ENCODE data around the gene CELA2A. TPM values are rescaled to one million over a fixed set of nuclear protein-coding genes. Genes with fewer than 3 reads are reported as not detected.

The CELA2A gene
- total and polyA plus RNA-seq, 12 donors: 0.97 to 45.4 (median 9.8) TPM

DNA sequence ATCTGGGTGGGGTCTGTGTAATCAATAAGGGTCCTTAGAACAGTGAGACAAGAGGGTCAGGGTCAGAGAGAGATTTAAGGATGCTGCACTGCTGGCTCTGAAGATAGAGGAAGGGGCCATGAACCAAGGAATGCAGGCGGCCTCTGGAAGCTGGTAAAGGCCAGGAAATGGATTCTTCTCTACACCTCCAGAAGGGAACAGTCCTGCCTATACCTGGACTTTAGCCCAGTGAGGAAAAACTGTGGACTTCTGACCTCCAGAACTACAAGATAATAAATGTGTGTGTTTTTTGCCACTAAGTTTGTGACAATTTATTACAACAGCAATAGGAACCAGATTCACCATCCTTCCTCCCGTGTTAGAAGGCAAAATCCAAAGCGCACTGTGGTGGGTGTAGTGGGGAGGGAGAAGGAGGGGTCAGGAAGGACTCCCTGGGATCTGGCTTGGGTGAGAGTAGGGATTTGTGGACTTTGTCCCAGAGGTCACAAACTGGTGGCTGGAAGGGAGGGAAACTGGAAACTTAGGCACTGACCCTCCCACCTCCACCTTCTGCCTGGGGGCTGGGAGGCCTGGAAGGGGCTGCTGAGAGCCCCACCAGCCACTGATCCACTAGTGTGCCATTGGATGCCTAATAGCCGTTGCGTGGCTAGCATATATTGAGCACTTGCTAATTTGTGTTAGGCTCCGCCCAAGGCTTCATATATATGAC lies 5.4 kb upstream of the CELA2A start:
- intact Hi-C loops (cut with DNase I): no loop called here
- H3K4me3 ChIP-seq: no peak overlapping the region
- H3K27me3 ChIP-seq: no peaks in the 10 kb centered on the region
- no peaks in the 10 kb centered on the region for H3K36me3 ChIP-seq (replicated peaks in 1 of 2)
- 90 to 96% (median 94%) methylated on average over 6 of the region's 6 CpGs for WGBS, 4 donors
- H3K4me1 ChIP-seq (replicated peaks in 1 of 2): no peaks in the 10 kb centered on the region
- H3K27ac ChIP-seq: no peak overlapping the region
- TF ChIP-seq POLR2A (IDR thresholded peaks at IDR 0.05): no peak
- TF ChIP-seq, protein P1, sequence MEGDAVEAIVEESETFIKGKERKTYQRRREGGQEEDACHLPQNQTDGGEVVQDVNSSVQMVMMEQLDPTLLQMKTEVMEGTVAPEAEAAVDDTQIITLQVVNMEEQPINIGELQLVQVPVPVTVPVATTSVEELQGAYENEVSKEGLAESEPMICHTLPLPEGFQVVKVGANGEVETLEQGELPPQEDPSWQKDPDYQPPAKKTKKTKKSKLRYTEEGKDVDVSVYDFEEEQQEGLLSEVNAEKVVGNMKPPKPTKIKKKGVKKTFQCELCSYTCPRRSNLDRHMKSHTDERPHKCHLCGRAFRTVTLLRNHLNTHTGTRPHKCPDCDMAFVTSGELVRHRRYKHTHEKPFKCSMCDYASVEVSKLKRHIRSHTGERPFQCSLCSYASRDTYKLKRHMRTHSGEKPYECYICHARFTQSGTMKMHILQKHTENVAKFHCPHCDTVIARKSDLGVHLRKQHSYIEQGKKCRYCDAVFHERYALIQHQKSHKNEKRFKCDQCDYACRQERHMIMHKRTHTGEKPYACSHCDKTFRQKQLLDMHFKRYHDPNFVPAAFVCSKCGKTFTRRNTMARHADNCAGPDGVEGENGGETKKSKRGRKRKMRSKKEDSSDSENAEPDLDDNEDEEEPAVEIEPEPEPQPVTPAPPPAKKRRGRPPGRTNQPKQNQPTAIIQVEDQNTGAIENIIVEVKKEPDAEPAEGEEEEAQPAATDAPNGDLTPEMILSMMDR (IDR thresholded peaks at IDR 0.05): no peak
- DNase-seq: no peak
- H3K9me3 ChIP-seq (replicated peaks in 1 of 3): no peaks in the 10 kb centered on the region

DNA sequence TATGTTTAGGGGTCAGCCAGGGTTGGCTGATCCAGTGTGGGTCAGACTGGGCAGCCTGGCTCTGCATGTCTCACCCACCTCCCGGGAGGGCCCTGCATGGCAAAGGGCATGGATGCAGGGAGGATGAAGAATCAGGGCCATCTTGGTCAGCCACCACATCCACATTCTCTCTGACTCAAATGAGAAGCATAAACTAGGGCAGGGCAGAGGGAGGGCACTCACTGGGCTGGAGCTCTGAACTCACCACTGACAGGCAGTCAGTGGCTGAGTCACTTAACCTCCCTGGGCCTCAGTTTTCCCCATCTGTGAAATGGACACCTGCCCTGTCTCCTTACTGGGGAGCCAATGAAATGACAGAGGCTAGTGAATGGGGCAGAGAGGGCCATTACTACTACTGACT lies 4.3 kb upstream of the CELA2A start:
- no peaks in the 10 kb centered on the region for H3K36me3 ChIP-seq (replicated peaks in 1 of 2)
- no peak for TF ChIP-seq POLR2A (IDR thresholded peaks at IDR 0.05)
- TF ChIP-seq, protein P1 (IDR thresholded peaks at IDR 0.05): no peak
- no peaks in the 10 kb centered on the region for H3K4me1 ChIP-seq (replicated peaks in 1 of 2)
- H3K9me3 ChIP-seq (replicated peaks in 1 of 3): no peaks in the 10 kb centered on the region
- H3K27me3 ChIP-seq: no peaks in the 10 kb centered on the region
- H3K27ac ChIP-seq: no peak overlapping the region
- H3K4me3 ChIP-seq: no peak overlapping the region
- intact Hi-C loops (cut with DNase I): no loop called here
- no peak for DNase-seq
- 83 to 100% (median 83%) methylated on average over 1 of the region's 1 CpG; no CpG with 5 or more reads in 1 of the 4 donors for WGBS, 4 donors

DNA sequence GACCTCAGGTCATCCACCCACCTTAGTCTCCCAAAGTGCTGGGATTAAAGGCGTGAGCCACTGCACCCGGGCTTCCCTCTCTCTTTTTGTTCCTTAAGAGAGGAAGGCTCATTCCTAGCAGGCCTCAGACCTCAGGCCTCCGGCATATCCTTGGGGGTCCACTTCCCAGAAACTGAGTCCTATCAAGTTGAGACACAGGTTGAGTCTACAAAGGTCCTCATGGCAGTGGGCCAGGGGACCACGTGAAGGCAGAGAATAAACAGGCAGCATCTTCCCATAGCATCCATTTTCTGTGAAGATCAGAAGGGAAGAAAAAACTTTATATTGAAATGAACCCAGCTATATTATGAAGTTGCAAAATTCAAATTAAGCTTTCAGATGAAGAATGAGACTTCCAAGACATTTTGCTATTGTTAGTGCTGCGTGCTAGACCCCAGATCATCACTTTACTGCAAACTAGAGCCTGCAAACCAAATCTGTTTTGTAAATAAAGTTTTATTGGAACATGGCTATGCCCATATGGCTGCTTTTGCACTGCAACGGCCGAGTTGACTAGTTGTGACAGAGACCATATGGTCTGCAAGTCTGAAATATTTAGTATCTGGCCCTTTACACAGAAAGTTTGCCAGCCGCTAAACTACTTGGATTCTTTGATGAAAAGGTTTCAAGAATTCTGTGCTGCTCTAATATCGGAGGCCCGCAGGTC lies 3.5 kb upstream of the CELA2A start:
- no peaks in the 10 kb centered on the region for H3K36me3 ChIP-seq (replicated peaks in 1 of 2)
- no peaks in the 10 kb centered on the region for H3K4me1 ChIP-seq (replicated peaks in 1 of 2)
- intact Hi-C loops (cut with DNase I): no loop called here
- no peak for DNase-seq
- no peak overlapping the region for H3K4me3 ChIP-seq
- no peaks in the 10 kb centered on the region for H3K9me3 ChIP-seq (replicated peaks in 1 of 3)
- TF ChIP-seq, protein P1 (IDR thresholded peaks at IDR 0.05): no peak
- no peak for TF ChIP-seq POLR2A (IDR thresholded peaks at IDR 0.05)
- WGBS, 4 donors: 85 to 93% (median 89%) methylated on average over 10 of the region's 10 CpGs
- no peaks in the 10 kb centered on the region for H3K27me3 ChIP-seq
- no peak overlapping the region for H3K27ac ChIP-seq

DNA sequence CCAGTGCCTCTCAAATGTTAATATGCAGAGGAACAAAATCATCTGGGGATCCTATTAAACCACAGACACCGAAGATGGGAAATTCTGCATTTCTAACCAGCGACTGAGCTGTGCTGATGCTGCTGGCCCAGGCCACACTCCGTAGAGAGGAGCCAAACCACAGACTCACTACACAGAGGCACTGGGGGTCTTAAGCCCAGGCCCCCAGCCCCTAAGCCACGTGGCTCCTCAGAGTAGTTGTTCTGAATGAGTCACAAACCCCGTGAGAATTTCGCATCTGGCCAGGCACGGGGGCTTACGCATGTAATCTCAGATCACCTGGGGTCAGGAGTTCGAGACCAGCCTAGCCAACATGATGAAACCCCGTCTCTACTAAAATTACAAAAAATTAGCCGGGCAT lies 2.8 kb upstream of the CELA2A start:
- Histone ChIP-seq H3K9me3 (replicated peaks in 1 of 3) (no peaks in the 10 kb centered on the region), H3K4me1 (replicated peaks in 1 of 2) (peaks cover 0 to 4% of the 10 kb centered on the region in 2 donors), H3K27me3 (no peaks in the 10 kb centered on the region), H3K4me3 (no peak overlapping the region), H3K27ac (no peak overlapping the region), H3K36me3 (replicated peaks in 1 of 2) (no peaks in the 10 kb centered on the region)
- intact Hi-C loops (cut with DNase I): no loop called here
- no peak for DNase-seq
- 82 to 92% (median 86%) methylated on average over 5 to 11 of the region's 11 CpGs for WGBS, 4 donors
- no peak for TF ChIP-seq POLR2A (IDR thresholded peaks at IDR 0.05)
- TF ChIP-seq, protein P1 (IDR thresholded peaks at IDR 0.05): no peak

All from adrenal gland (tissue), 12 donors.